GM19468 (cell line): ENCODE measurements around the gene SCAI.
"Not testable (repeated sequence)": the region's sequence is repeated elsewhere in the genome, so short reads cannot be mapped to it uniquely, and the experiment has no call there.

Experiments used
- ATAC-seq: cut with Tn5 transposase; IDR thresholded peaks from one replicate; pipeline ENCODE4 v1.9.1; 2021; ENCODE audit warnings: mild to moderate bottlenecking, moderate library complexity, moderate number of reproducible peaks; ENCODE audit not compliant: unreplicated experiment; ENCODE audit errors: extremely low read depth

SCAI gene

GRCh38 chr9:124954255-124954654, 189.1 kb downstream of the SCAI start:
- no peak for ATAC-seq

- no peak for ATAC-seq
These were observed 193.1 kb downstream of the SCAI start for GRCh38 chr9:124950050-124950718.

- no peak for ATAC-seq
These were observed 193.9 kb downstream of the SCAI start for GRCh38 chr9:124949387-124949786.

- no peak for ATAC-seq
These were observed 195.5 kb downstream of the SCAI start for GRCh38 chr9:124947727-124948391.

- ATAC-seq: no peak
These were observed 197.2 kb downstream of the SCAI start for GRCh38 chr9:124946167-124946566.

GRCh38 chr9:124941679-124942561, 201.4 kb downstream of the SCAI start:
- ATAC-seq: no peak

GRCh38 chr9:124940894-124941678, 202.2 kb downstream of the SCAI start, which contains the start of gene GOLGA1:
Gene GOLGA1, minus strand, starts transcription at chr9:124941083. Its CDS starts 2,372 bp downstream, at chr9:124938711.
- peak; percentile 57 for ATAC-seq

GRCh38 chr9:124940521-124940893, 202.8 kb downstream of the SCAI start:
- peak; percentile 19 for ATAC-seq

GRCh38 chr9:124939944-124940343, 203.4 kb downstream of the SCAI start:
- no peak for ATAC-seq

GRCh38 chr9:124934290-124934689, 209.0 kb downstream of the SCAI start:
- ATAC-seq: peak; percentile 36

- no peak for ATAC-seq
These were observed 211.0 kb downstream of the SCAI start for GRCh38 chr9:124932333-124932732.

- no peak for ATAC-seq
These were observed 213.9 kb downstream of the SCAI start for GRCh38 chr9:124929464-124929863.

GRCh38 chr9:124928116-124928515, 215.2 kb downstream of the SCAI start:
- no peak for ATAC-seq

GRCh38 chr9:124920394-124920793, 222.9 kb downstream of the SCAI start:
- not testable (repeated sequence) for ATAC-seq

- no peak for ATAC-seq
These were observed 228.4 kb downstream of the SCAI start for GRCh38 chr9:124914753-124915405.

- no peak for ATAC-seq
These were observed 229.9 kb downstream of the SCAI start for GRCh38 chr9:124913378-124913777.

- ATAC-seq: no peak
These were observed 231.6 kb downstream of the SCAI start for GRCh38 chr9:124911766-124912165.

GRCh38 chr9:124908098-124908497, 235.2 kb downstream of the SCAI start:
- no peak for ATAC-seq

- no peak for ATAC-seq
These were observed 236.4 kb downstream of the SCAI start for GRCh38 chr9:124906966-124907365.

- no peak for ATAC-seq
These were observed 243.5 kb downstream of the SCAI start for GRCh38 chr9:124899845-124900244.
